ES-I3 (cell line): ENCODE data around the gene MYO1H.
"Not testable (repeated sequence)": the region's sequence is repeated elsewhere in the genome, so short reads cannot be mapped to it uniquely, and the experiment has no call there.

Source experiments
- H3K36me3 ChIP-seq: 2 replicates; pipeline ENCODE4 v1.6.1; 2013; ENCODE audit warnings: mild to moderate bottlenecking, low read length, control low read depth, moderate library complexity; ENCODE audit not compliant: insufficient read depth
- H3K4me1 ChIP-seq: 2 replicates; pipeline ENCODE4 v1.6.1; 2013; ENCODE audit warnings: mild to moderate bottlenecking, control low read depth, low read length; ENCODE audit not compliant: insufficient read depth
- H3K9ac ChIP-seq: 2 replicates; pipeline ENCODE4 v1.6.1; 2013; ENCODE audit warnings: low read depth, mild to moderate bottlenecking, low read length, moderate library complexity
- H3K9me3 ChIP-seq: 2 replicates; pipeline ENCODE4 v1.6.1; 2013; ENCODE audit warnings: mild to moderate bottlenecking, low read length, moderate library complexity; ENCODE audit not compliant: control insufficient read depth, insufficient read depth

MYO1H gene

DNA sequence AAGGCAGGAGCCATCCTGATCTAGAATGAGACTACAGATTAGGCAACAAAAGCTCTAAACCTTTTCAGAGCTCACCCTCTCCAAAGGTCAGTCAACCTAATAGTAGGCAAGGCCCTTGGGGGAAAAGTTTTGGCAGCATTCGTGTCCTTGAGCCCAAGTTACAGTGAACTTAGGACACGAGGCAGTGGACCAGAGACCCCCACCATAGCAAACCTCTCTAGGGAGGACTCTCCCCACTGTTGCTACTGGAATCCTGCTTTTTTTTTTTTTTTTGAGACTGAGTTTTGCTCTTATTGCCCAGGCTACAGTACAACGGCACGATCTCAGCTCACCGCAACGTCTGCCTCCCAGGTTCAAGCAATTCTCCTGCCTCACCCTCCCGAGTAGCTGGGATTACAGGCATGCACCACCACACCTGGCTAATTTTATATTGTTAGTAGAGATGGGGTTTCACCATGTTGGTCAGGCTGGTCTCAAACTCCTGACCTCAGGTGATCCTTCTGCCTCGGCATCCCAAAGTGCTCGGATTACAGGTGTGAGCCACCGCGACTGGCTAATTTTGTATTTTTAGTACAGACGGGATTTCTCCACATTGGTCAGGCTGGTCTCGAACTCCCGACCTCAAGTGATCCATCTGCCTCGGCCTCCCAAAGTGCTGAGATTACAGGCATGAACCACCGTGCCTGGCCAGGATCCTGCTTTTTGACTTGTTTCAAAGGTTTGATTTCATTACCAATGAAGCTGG, 126.0 kb downstream of the MYO1H start:
- not testable (repeated sequence) for H3K9ac ChIP-seq, H3K4me1 ChIP-seq, H3K9me3 ChIP-seq, H3K36me3 ChIP-seq

- Histone ChIP-seq H3K4me1 (peaks cover 12% of the 10 kb centered on the region), H3K9me3 (no peaks in the 10 kb centered on the region), H3K36me3 (no peaks in the 10 kb centered on the region; the same call in 1 of the 2 replicates), H3K9ac (no peak overlapping the region)
These were observed 127.4 kb downstream of the MYO1H start for GRCh38 chr12:109475121-109475520.

- H3K4me1 ChIP-seq, result peaks cover 12% of the 10 kb centered on the region
- H3K36me3 ChIP-seq, result no peaks in the 10 kb centered on the region; the same call in 1 of the 2 replicates
- no peaks in the 10 kb centered on the region for H3K9me3 ChIP-seq
- H3K9ac ChIP-seq, result peak overlapping the region; percentile 100
These were observed 128.5 kb downstream of the MYO1H start for GRCh38 chr12:109475993-109476806.

DNA sequence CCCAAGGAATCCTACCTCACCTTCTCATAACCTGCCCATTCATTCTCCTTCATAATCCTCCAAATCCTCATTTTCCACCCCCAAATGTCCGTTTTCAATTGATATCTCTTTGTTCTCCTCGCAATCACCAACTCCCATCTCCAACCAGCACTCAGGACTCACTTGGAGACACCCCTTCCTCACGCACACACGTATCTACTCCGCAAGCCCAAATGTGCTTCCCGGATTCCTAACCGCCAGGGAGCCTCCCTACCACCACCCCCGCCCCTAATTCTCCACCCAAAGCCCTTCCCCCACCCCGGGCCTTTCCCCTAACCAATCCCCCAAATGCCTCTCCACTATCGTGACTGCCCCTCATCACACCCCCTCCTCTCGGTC, 129.1 kb downstream of the MYO1H start:
- Histone ChIP-seq H3K9me3 (no peaks in the 10 kb centered on the region), H3K36me3 (no peaks in the 10 kb centered on the region; the same call in 1 of the 2 replicates), H3K4me1 (peaks cover 12% of the 10 kb centered on the region), H3K9ac (peak overlapping the region; percentile 100)

GRCh38 chr12:109477185-109477962, 129.7 kb downstream of the MYO1H start, which contains the start of the genes KCTD10 and UBE3B:
Gene KCTD10 (minus strand): TSS chr12:109477300. CDS start chr12:109477262, 38 bp downstream.
Gene UBE3B (plus strand): TSS chr12:109477634. CDS start chr12:109483552, 5,918 bp downstream.
- H3K9ac ChIP-seq, result peak within 1 kb of the TSS; percentile 100
- no peaks in the 10 kb centered on the region for H3K36me3 ChIP-seq
- H3K4me1 ChIP-seq, result peaks cover 12% of the 10 kb centered on the region
- H3K9me3 ChIP-seq, result no peaks in the 10 kb centered on the region

GRCh38 chr12:109477963-109478315, 130.2 kb downstream of the MYO1H start:
- Histone ChIP-seq H3K4me1 (peaks cover 12% of the 10 kb centered on the region), H3K9me3 (no peaks in the 10 kb centered on the region), H3K36me3 (no peaks in the 10 kb centered on the region), H3K9ac (peak overlapping the region; percentile 100)

DNA sequence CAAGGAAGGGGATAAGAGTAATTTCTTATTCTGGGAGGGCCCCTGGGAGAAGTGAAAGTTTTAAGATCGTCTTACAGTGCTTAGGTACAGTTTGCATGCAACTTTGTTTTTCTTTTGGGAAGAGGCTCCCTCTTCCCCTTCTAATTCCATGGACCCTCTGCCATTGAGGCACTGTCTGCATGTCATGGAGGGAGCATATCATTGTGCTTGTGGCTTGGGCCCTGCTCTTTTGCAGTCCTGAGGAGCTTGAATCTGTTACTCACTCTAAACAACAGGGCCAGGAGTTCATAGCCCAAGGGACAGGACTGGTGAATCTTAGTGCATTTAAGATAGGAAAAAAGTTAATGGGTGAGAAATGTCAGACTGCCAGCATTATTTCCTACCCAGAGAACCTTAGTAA, 132.1 kb downstream of the MYO1H start:
- Histone ChIP-seq H3K36me3 (peaks cover 9% of the 10 kb centered on the region), H3K4me1 (peaks cover 12% of the 10 kb centered on the region), H3K9ac (no peak overlapping the region), H3K9me3 (no peaks in the 10 kb centered on the region)

DNA sequence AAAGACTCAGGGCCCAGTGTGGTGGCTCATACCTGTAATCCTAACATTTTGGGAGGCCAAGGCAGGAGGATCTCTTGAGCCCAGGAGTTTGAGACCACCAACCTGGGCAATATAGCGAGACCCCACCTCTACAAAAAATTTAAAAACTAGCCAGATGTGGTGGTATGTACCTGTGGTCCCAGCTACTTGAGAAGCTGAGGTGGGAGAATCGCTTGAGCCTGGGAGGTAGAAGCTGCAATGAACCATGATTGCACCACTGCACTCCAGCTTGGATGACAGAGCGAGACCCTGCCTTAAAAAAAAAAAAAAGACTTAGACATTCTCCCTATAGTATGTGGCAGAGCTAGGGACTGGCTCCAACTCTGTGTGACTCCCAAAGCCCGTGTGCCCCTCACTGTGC, 132.7 kb downstream of the MYO1H start:
- H3K4me1 ChIP-seq, result peaks cover 12% of the 10 kb centered on the region
- H3K9ac ChIP-seq, result no peak overlapping the region
- no peaks in the 10 kb centered on the region for H3K9me3 ChIP-seq
- peaks cover 10% of the 10 kb centered on the region for H3K36me3 ChIP-seq

- Histone ChIP-seq H3K9ac (no peak overlapping the region), H3K4me1 (peaks cover 3% of the 10 kb centered on the region), H3K36me3 (peaks cover 22% of the 10 kb centered on the region), H3K9me3 (no peaks in the 10 kb centered on the region)
These were observed 134.2 kb downstream of the MYO1H start for GRCh38 chr12:109481863-109482262.

DNA sequence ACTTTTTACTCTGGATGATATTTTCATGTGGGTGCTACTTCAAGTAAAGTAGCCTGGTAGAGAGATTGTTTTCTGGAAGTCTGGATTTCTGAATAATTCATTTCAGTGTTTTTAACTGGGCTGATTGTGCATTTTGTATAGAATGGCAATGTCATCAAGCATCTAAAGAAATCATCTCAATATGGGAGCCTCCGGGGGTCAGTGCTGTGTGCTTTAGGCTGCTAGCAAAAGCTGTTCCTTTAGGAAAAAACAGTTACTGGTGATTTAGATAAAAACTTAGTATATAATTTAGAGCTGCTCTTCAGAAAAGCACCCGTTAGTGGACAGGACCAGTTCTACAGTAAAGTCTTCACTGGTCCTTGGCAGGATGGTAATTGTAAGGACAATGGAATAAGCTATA, 134.8 kb downstream of the MYO1H start:
- Histone ChIP-seq H3K36me3 (peaks cover 26% of the 10 kb centered on the region), H3K4me1 (peaks cover 3% of the 10 kb centered on the region), H3K9me3 (no peaks in the 10 kb centered on the region), H3K9ac (no peak overlapping the region)

DNA sequence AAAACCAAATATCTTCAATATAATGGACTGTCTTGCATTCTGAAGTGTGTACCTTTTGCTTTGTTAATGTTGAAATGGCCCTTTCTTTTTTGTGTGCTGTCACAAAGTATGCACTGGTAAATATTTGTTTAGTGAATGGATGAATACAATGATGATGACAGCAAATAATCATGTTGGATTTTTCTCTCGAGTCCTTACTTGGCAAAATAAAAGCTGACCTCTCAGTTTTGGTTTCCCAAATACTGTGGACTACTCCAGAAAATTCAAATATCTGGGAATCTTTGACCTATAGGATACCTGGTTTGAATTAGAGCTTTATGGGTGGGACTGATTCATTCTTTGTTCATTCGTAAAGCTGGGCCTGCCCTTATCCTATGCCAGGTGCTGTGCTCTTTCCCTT, 135.2 kb downstream of the MYO1H start:
- Histone ChIP-seq H3K4me1 (peaks cover 3% of the 10 kb centered on the region), H3K36me3 (peaks cover 30% of the 10 kb centered on the region), H3K9me3 (no peaks in the 10 kb centered on the region), H3K9ac (no peak overlapping the region)

DNA sequence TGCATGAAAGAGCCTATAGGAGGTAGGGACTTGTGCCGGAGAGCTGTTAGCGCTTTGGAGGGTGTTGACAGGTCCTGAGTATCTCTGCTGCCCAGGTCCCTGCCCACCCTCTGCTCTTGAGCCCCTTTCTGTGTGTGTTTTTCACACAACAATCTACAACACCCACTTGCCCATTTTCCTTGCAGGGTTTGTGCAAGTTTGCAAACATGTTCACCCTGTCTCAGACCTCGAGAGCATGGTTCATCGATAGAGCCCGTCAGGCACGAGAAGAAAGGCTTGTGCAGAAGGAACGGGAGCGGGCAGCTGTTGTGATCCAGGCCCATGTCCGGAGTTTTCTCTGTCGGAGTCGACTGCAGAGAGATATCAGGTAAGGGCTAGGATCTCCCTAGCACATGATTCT, 135.6 kb downstream of the MYO1H start:
- H3K36me3 ChIP-seq, result peaks cover 34% of the 10 kb centered on the region
- no peak overlapping the region for H3K9ac ChIP-seq

GRCh38 chr12:109485201-109485600, 137.5 kb downstream of the MYO1H start:
- Histone ChIP-seq H3K9me3 (no peaks in the 10 kb centered on the region), H3K4me1 (no peaks in the 10 kb centered on the region), H3K36me3 (peaks cover 48% of the 10 kb centered on the region), H3K9ac (no peak overlapping the region)

More for the DNA sequence above, 135.6 kb downstream of the MYO1H start:
- no peaks in the 10 kb centered on the region for H3K9me3 ChIP-seq
- peaks cover 3% of the 10 kb centered on the region for H3K4me1 ChIP-seq
